Parathyroid adenoma (tissue), 2 donors: ENCODE data around the gene AWAT2.
"Not testable (repeated sequence)": the region's sequence is repeated elsewhere in the genome, so short reads cannot be mapped to it uniquely, and the experiment has no call there.

ENCODE experiments used
- H2AFZ ChIP-seq: fragments of 300-600 bp; sonication (generic); one replicate; pipeline ENCODE4 v1.7.0; 2017; ENCODE audit warnings: antibody characterized with exemption, mild to moderate bottlenecking
- H3K27ac ChIP-seq: fragments of 300-600 bp; sonication (generic); one replicate; pipeline ENCODE4 v1.7.0; 2017
- H3K27me3 ChIP-seq: fragments of 300-600 bp; sonication (generic); one replicate; pipeline ENCODE4 v1.7.0; 2017; ENCODE audit warnings: low read length; ENCODE audit not compliant: control insufficient read depth, insufficient read depth
- H3K36me3 ChIP-seq: fragments of 300-600 bp; sonication (generic); one replicate; pipeline ENCODE4 v1.7.0; 2017; ENCODE audit warnings: low read length; ENCODE audit not compliant: control insufficient read depth, insufficient read depth
- H3K4me1 ChIP-seq: fragments of 300-600 bp; sonication (generic); one replicate; pipeline ENCODE4 v1.7.0; 2017; ENCODE audit warnings: control low read depth
- H3K4me2 ChIP-seq: fragments of 300-600 bp; sonication (generic); one replicate; pipeline ENCODE4 v1.7.0; 2017; ENCODE audit warnings: low read length
- H3K4me3 ChIP-seq: fragments of 300-600 bp; sonication (generic); one replicate; pipeline ENCODE4 v1.7.0; 2017; ENCODE audit warnings: low read depth, low read length
- H3K79me2 ChIP-seq: fragments of 300-600 bp; sonication (generic); one replicate; pipeline ENCODE4 v1.7.0; 2017; ENCODE audit warnings: control low read depth
- H3K9ac ChIP-seq: fragments of 300-600 bp; sonication (generic); one replicate; pipeline ENCODE4 v1.7.0; 2017; ENCODE audit warnings: mild to moderate bottlenecking
- H3K9me3 ChIP-seq: fragments of 300-600 bp; sonication (generic); one replicate; pipeline ENCODE4 v1.7.0; 2017; ENCODE audit warnings: low read length; ENCODE audit not compliant: control insufficient read depth
- CTCF ChIP-seq: fragments of 300-600 bp; sonication (generic); IDR thresholded peaks from one replicate; pipeline ENCODE4 v1.7.0; 2017; ENCODE audit warnings: antibody characterized with exemption, mild to moderate bottlenecking
- donor health status: primary hyperparathyroidism.

Gene AWAT2

GRCh38 chrX:70009049-70009448 lies 40.7 kb downstream of the AWAT2 start:
- Histone ChIP-seq H3K4me2 (no peak overlapping the region), H3K4me3 (no peak overlapping the region), H3K9ac (no peak overlapping the region), H3K27ac (no peak overlapping the region), H2AFZ (no peak overlapping the region), H3K27me3 (no peaks in the 10 kb centered on the region), H3K4me1 (peaks cover 9% of the 10 kb centered on the region), H3K36me3 (no peaks in the 10 kb centered on the region), H3K9me3 (no peaks in the 10 kb centered on the region), H3K79me2 (no peaks in the 10 kb centered on the region)
- no peak for TF ChIP-seq CTCF

GRCh38 chrX:70007946-70008345 lies 41.8 kb downstream of the AWAT2 start:
- Histone ChIP-seq H3K9me3 (no peaks in the 10 kb centered on the region), H3K4me1 (peaks cover 5% of the 10 kb centered on the region), H3K79me2 (no peaks in the 10 kb centered on the region), H3K9ac (no peak overlapping the region), H3K4me2 (no peak overlapping the region), H3K27me3 (no peaks in the 10 kb centered on the region), H3K27ac (no peak overlapping the region), H3K4me3 (no peak overlapping the region), H2AFZ (no peak overlapping the region), H3K36me3 (no peaks in the 10 kb centered on the region)
- TF ChIP-seq CTCF = no peak

- Histone ChIP-seq H3K27ac (no peak overlapping the region), H3K79me2 (no peaks in the 10 kb centered on the region), H3K9me3 (no peaks in the 10 kb centered on the region), H3K9ac (no peak overlapping the region), H3K4me1 (no peaks in the 10 kb centered on the region), H2AFZ (no peak overlapping the region), H3K4me3 (no peak overlapping the region), H3K36me3 (no peaks in the 10 kb centered on the region), H3K27me3 (no peaks in the 10 kb centered on the region), H3K4me2 (no peak overlapping the region)
- TF ChIP-seq CTCF = no peak
Observed at GRCh38 chrX:70001708-70002341, 47.9 kb downstream of the AWAT2 start.

- TF ChIP-seq CTCF = no peak
- Histone ChIP-seq H3K79me2 (no peaks in the 10 kb centered on the region), H2AFZ (no peak overlapping the region), H3K27me3 (no peaks in the 10 kb centered on the region), H3K4me2 (no peak overlapping the region), H3K9me3 (no peaks in the 10 kb centered on the region), H3K36me3 (no peaks in the 10 kb centered on the region), H3K4me3 (no peak overlapping the region), H3K27ac (no peak overlapping the region), H3K4me1 (no peaks in the 10 kb centered on the region), H3K9ac (no peak overlapping the region)
Observed at GRCh38 chrX:70001269-70001668, 48.5 kb downstream of the AWAT2 start.

GRCh38 chrX:69998299-69998698 lies 51.4 kb downstream of the AWAT2 start:
- H3K4me1 ChIP-seq, H3K4me2 ChIP-seq, H3K79me2 ChIP-seq, H3K27me3 ChIP-seq, H3K36me3 ChIP-seq, H3K27ac ChIP-seq, H3K4me3 ChIP-seq, H3K9me3 ChIP-seq, H3K9ac ChIP-seq, H2AFZ ChIP-seq: not testable (repeated sequence)
